ENCODE data around the gene CITED4.

The CITED4 gene

DNA sequence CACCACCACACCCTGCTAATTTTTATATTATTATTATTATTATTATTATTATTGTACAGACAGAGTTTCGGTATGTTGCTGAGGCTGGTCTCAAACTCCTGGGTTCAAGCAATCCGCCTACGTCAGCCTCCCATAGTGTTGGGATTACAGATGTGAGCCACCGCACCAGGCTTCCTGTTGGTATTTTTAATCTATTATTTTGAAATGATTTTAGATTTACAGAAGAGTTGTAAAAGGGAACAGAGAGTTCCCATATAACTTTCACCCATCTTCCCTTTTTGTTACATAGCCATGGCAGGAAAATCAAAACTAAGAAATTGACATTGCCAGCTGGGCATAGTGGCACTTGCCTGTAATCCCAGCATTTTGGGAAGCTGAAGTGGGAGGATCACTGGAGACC is 42.9 kb upstream of the CITED4 start:
- DNase-seq (ENCODE audit: extremely low read depth, low read depth), result no peak
- H3K4me3 ChIP-seq (replicated peaks; ENCODE audit: low read depth, low read length), result no peak overlapping the region
- TF ChIP-seq, protein P1, sequence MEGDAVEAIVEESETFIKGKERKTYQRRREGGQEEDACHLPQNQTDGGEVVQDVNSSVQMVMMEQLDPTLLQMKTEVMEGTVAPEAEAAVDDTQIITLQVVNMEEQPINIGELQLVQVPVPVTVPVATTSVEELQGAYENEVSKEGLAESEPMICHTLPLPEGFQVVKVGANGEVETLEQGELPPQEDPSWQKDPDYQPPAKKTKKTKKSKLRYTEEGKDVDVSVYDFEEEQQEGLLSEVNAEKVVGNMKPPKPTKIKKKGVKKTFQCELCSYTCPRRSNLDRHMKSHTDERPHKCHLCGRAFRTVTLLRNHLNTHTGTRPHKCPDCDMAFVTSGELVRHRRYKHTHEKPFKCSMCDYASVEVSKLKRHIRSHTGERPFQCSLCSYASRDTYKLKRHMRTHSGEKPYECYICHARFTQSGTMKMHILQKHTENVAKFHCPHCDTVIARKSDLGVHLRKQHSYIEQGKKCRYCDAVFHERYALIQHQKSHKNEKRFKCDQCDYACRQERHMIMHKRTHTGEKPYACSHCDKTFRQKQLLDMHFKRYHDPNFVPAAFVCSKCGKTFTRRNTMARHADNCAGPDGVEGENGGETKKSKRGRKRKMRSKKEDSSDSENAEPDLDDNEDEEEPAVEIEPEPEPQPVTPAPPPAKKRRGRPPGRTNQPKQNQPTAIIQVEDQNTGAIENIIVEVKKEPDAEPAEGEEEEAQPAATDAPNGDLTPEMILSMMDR (IDR thresholded peaks at IDR 0.05; ENCODE audit: low read depth, low read length, missing control alignments), result no peak

DNA sequence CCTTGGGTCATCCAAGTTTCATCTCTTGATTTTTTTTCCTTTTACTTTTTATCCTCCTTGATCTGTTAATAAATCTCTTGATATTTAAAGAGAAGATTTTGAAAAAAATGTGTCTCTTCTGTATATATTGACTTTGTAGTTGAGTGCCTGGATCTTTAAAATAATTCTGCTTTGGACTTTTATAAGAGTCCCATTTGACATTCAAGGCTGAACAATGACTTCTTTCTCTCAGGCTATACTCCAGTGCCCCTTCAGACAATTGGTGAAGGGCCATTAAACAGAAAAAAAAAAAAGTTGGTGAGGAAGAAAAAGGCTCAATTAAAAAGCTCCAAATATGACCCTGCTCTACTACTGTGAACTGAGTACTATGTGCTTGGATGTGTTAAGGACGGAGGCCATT is 40.9 kb upstream of the CITED4 start:
- H3K4me3 ChIP-seq (replicated peaks; ENCODE audit: low read depth, low read length), result no peak overlapping the region
- TF ChIP-seq, protein P1 (IDR thresholded peaks at IDR 0.05; ENCODE audit: low read depth, low read length, missing control alignments), result no peak
- DNase-seq (ENCODE audit: extremely low read depth, low read depth), result no peak

DNA sequence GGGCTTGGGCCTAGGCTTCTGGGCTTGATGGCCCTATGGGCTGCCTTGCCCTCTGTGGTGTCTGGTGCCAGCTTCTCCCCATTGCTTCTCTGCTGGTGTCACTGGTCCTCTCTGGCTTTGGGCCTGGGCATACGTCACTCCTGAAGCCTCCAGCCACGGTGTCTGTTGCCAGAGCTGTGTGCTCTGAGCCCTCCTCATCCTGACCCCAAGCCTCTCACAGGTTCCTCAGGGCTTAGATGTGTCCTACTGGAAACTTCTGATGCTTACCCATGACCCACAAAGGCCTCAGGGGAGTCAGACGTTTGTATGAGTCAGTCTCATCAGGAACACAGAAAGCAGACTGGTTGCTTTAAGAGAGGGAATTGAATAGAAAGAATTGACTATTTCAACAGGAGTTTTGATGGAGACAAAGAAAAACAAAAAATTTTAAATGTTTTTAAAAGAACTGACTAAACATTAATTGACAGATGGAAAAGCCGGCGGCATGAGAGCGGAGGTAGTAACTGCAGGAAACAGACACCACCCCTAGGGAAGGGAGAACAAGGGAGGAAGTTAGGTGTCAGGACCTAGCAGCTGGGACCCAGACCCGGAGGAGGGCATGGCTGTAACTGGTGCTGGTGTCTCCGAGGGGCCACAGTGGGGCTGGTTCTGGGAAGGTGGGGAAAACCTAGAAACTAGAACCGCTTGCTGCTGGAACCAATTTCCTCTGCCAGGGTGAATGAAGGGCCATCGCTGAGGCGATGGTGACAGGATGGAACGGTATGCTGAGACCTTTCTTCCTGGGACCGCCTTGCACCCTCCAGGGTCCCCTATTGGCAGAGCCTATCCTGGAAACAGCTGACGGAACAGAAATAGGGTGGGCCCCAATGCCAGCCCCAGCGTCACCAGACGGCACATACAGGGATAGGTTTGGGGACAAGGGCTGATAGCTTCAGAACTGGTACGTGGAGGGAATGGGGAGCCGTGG is 40.0 kb upstream of the CITED4 start:
- TF ChIP-seq, protein P1 (IDR thresholded peaks at IDR 0.05; ENCODE audit: low read depth, low read length, missing control alignments), result no peak
- DNase-seq (ENCODE audit: extremely low read depth, low read depth), result no peak
- H3K4me3 ChIP-seq (replicated peaks; ENCODE audit: low read depth, low read length), result no peak overlapping the region

DNA sequence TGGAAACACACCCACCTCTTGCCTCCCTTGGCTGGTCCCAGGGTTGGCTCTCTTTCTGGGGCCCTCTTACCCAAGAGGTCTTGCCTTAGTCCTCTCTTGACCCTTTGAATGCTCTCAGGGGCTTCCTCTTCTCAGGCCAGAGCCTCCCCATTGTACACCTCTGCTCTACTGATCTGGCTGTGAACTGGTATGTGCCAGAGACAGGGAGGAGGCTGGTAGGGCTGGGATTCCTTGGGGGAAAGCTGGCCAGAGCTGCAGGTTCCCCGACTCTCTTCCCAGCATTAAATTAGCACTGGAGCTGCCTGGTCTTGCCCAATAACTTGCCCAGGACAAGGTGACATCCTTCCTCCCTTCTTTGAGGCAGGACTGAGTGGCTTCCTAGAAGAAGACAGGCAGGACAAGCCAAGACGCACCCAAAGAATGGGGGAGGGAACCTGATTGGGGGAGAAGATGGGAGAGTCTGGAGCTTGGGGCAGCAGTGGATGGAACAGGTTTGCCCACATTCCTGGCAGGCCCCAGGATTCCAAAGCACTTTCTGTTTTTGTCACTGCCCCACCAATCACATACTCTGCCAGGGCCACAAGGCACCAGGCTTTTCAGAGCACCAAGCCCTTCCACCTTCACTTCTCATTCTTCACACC is 37.2 kb upstream of the CITED4 start:
- TF ChIP-seq, protein P1 (IDR thresholded peaks at IDR 0.05; ENCODE audit: low read depth, low read length, missing control alignments), result no peak
- no peak for DNase-seq (ENCODE audit: extremely low read depth, low read depth)
- no peak overlapping the region for H3K4me3 ChIP-seq (replicated peaks; ENCODE audit: low read depth, low read length)

DNA sequence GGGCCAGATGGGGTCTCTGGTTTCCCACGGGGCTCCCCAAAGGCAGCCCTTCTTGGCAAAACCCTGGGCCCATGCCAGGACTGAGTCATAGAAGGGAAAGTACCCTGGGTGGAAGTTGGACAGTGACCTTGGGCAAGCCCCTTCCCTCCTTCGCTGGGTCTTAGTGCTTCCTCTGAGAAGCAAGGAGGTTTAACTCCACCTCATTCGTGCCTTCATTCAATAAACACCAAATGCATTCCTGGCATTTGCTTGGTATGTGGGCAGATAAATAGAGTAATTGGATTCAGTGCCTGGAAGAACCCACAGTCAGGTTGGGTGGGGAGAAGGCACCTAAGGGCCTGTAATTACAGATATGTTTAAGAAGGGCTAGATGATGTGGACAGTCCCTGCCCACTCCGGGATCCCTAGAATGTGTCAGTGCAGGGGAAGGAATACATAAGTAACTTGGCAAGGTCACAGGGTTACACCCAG is 36.3 kb upstream of the CITED4 start:
- TF ChIP-seq, protein P1 (IDR thresholded peaks at IDR 0.05; ENCODE audit: low read depth, low read length, missing control alignments), result no peak
- DNase-seq (ENCODE audit: extremely low read depth, low read depth), result no peak
- no peak overlapping the region for H3K4me3 ChIP-seq (replicated peaks; ENCODE audit: low read depth, low read length)

DNA sequence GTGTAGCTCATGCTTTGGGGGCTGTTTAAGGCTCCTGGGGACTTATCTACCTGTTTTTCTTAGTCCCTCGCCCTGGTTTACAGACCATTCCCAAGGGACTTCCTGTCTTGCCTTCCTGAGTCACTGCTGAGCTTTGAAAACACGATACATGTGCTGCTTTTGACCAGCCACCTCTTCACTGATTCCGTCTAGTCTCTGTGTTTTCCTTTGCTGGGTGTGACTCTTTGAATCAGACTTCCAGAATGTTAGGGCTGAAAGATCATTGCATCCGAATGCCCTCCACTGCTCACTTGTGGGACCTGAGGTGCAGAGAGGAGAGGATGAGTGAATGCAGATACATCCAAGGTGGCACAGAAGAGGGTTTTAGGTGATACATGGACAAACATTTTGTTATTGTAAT is 35.4 kb upstream of the CITED4 start:
- no peak overlapping the region for H3K4me3 ChIP-seq (replicated peaks; ENCODE audit: low read depth, low read length)
- TF ChIP-seq, protein P1 (IDR thresholded peaks at IDR 0.05; ENCODE audit: low read depth, low read length, missing control alignments), result no peak
- DNase-seq (ENCODE audit: extremely low read depth, low read depth), result no peak
